ENCODE data around the gene DLX5.

DLX5 gene

DNA sequence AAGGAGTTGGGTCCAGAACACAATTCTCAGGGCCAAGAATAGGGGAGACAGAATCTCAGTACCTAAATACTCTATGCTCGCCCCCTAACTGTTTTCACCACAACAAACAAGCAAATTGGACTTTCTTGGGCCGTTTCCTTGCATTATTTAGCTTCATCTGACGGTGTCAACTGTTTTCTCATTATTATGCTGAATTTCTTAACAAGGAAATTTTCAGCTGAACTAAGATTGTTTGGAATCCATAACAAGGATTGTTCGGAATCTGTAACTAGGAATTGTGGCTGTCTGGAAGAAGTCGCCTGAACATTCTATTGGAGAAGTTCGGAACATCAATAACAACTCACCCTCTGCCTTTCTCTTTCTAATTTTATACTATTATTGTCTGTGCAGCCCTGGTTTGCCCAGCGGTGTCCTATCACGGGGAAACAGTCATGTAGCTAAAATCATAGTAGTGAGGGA, 34.7 kb downstream of the DLX5 start:
- DNase-seq (ENCODE audit: low spot score) = no peak

- no peak for DNase-seq (ENCODE audit: low spot score)
Measured at GRCh38 chr7:96989241-96989858, 35.3 kb downstream of the DLX5 start.

- DNase-seq (ENCODE audit: low spot score) = no peak
Measured at GRCh38 chr7:96987719-96988118, 36.9 kb downstream of the DLX5 start.

DNA sequence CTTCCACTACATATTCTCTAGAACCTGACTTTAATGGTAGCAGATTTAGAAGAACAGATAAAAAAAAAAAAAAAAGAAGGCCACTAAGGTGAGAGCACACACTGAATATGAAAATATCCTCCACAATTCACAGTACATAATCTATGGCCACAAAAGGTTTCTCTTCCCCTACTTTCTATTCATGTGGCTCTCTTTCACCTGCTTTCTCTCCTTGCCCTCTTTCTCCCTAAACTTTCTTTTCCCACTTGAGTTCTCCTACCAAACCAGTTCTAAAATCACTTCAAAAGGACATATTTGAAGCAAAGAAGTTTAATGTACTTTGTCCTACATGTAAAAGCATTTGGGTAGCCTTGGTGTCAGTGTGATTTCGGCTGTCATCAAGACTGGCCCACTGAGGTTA, 37.7 kb downstream of the DLX5 start:
- DNase-seq (ENCODE audit: low spot score) = no peak

DNA sequence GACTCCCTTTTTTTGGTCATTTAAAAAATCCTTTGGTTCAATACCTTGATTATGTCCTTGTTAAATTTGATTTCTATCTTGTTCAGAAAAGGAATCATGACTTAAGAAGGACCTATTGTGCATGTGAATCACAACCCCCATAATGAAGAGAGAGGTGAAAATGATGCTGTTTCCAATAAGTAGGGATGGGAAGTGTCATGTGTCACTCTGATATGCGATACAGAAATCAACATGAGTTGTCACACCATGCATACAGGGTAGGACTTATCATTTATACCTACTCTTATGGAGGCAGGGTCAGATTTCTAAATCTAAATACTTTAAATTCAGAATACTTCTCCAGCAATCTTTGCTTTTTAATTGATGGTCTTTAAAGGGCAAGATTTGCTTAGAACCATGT, 38.6 kb downstream of the DLX5 start:
- DNase-seq (ENCODE audit: low spot score) = no peak

- DNase-seq (ENCODE audit: low spot score) = no peak
Measured at GRCh38 chr7:96982586-96982985, 42.0 kb downstream of the DLX5 start.

GRCh38 chr7:96979551-96980276, 44.9 kb downstream of the DLX5 start:
- DNase-seq (ENCODE audit: low spot score) = no peak

DNA sequence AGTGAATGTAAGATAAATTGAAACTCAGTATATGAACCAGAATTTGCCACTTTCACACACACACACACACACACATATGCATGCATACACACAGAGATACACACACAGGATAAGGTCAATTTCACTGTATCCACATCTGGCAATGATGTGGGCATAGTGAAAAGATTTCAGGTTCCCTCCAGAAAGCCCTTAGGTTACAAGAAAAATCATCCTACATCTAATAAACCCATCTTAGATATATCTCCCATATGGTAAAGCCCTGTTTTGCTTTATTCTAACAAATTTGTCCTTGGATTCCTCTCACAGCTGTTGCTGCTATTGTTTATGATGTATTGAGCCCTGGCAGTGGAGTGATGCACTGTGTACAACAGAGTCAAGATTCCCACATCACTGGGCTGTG, 47.2 kb downstream of the DLX5 start:
- no peak for DNase-seq (ENCODE audit: low spot score)

- DNase-seq (ENCODE audit: low spot score) = no peak
Measured at GRCh38 chr7:96976106-96976505, 48.5 kb downstream of the DLX5 start.

- DNase-seq (ENCODE audit: low spot score) = no peak
Measured at GRCh38 chr7:96973986-96974385, 50.6 kb downstream of the DLX5 start.

GRCh38 chr7:96970739-96971138, 53.9 kb downstream of the DLX5 start:
- no peak for DNase-seq (ENCODE audit: low spot score)
